MM.1S (cell line): ENCODE results near the gene NET1.

ENCODE experiments used
- DNase-seq: peaks from one replicate; pipeline ENCODE4 v3.0.0-alpha.2; 2015
- H2AFZ ChIP-seq: fragments of 300-600 bp; sonication (generic); 2 replicates; pipeline ENCODE4 v1.6.0; 2016; ENCODE audit warnings: antibody characterized with exemption, low read length
- H3F3A ChIP-seq: fragments of 300-600 bp; sonication (generic); 2 replicates; pipeline ENCODE4 v1.6.1; 2016; ENCODE audit warnings: mild to moderate bottlenecking, antibody characterized with exemption, low read length, moderate library complexity, mixed read lengths; ENCODE audit not compliant: insufficient read depth
- H3K27ac ChIP-seq: fragments of 300-600 bp; sonication (generic); 2 replicates; pipeline ENCODE4 v1.5.1; 2016; ENCODE audit warnings: mild to moderate bottlenecking, low read length
- H3K27me3 ChIP-seq: fragments of 300-600 bp; sonication (generic); replicated peaks from 2 replicates; pipeline ENCODE4 v1.6.0; 2016; ENCODE audit warnings: low read length; ENCODE audit not compliant: insufficient read depth
- H3K36me3 ChIP-seq: fragments of 300-600 bp; sonication (generic); replicated peaks from 2 replicates; pipeline ENCODE4 v1.6.1; 2016; ENCODE audit warnings: mild to moderate bottlenecking, low read length, mixed read lengths; ENCODE audit not compliant: insufficient read depth
- H3K4me1 ChIP-seq: fragments of 300-600 bp; sonication (generic); 2 replicates; pipeline ENCODE4 v1.6.1; 2016; ENCODE audit warnings: low read length, mixed read lengths
- H3K4me2 ChIP-seq: fragments of 300-600 bp; sonication (generic); 2 replicates; pipeline ENCODE4 v1.6.0; 2016; ENCODE audit warnings: low read depth, low read length
- H3K4me3 ChIP-seq: fragments of 300-600 bp; sonication (generic); 2 replicates; pipeline ENCODE4 v1.5.1; 2016; ENCODE audit warnings: low read length, mixed read lengths
- H3K79me2 ChIP-seq: fragments of 300-600 bp; sonication (generic); 2 replicates; pipeline ENCODE4 v1.6.1; 2016; ENCODE audit warnings: mixed run types, low read length, mixed read lengths
- H3K9ac ChIP-seq: fragments of 300-600 bp; sonication (generic); 2 replicates; pipeline ENCODE4 v1.6.1; 2016; ENCODE audit warnings: low read length, mixed read lengths
- H3K9me2 ChIP-seq: fragments of 300-600 bp; sonication (generic); replicated peaks from 2 replicates; pipeline ENCODE4 v1.6.1; 2016; ENCODE audit warnings: mild to moderate bottlenecking, low read length, mixed read lengths; ENCODE audit not compliant: insufficient read depth
- H3K9me3 ChIP-seq: fragments of 300-600 bp; sonication (generic); replicated peaks from 2 replicates; pipeline ENCODE4 v1.6.1; 2016; ENCODE audit warnings: mild to moderate bottlenecking, low read length, mixed read lengths; ENCODE audit not compliant: insufficient read depth
- H4K20me1 ChIP-seq: fragments of 300-600 bp; sonication (generic); 2 replicates; pipeline ENCODE4 v1.6.1; 2016; ENCODE audit warnings: mild to moderate bottlenecking, low read length, moderate library complexity, mixed read lengths; ENCODE audit not compliant: insufficient read depth
- CTCF ChIP-seq: fragments of 300-600 bp; sonication (generic); IDR thresholded peaks from 2 replicates; pipeline ENCODE4 v1.5.1; 2016; ENCODE audit warnings: antibody characterized with exemption, low read length, mixed read lengths
- EZH2 ChIP-seq: fragments of 300-600 bp; sonication (generic); optimal IDR thresholded peaks from 2 replicates; pipeline ENCODE3; 2017; ENCODE audit warnings: low read depth, mild to moderate bottlenecking, antibody characterized with exemption, low read length, mixed read lengths
- EZH2phosphoT487 ChIP-seq: fragments of 300-600 bp; sonication (generic); IDR thresholded peaks from 2 replicates; pipeline ENCODE4 v1.6.1; 2018; ENCODE audit warnings: antibody characterized with exemption, low read length

The NET1 gene

GRCh38 chr10:5494611-5495010 is 82.3 kb downstream of the NET1 start:
- Histone ChIP-seq H3K4me2 (no peak overlapping the region), H3F3A (no peaks in the 10 kb centered on the region), H3K27ac (no peak overlapping the region), H3K9me3 (no peaks in the 10 kb centered on the region), H4K20me1 (no peaks in the 10 kb centered on the region), H3K36me3 (no peaks in the 10 kb centered on the region), H3K9me2 (no peaks in the 10 kb centered on the region), H3K4me1 (no peaks in the 10 kb centered on the region), H3K27me3 (peaks cover 7% of the 10 kb centered on the region; the same call in 1 of the 2 replicates), H3K9ac (no peak overlapping the region), H3K79me2 (no peaks in the 10 kb centered on the region), H3K4me3 (no peak overlapping the region), H2AFZ (no peak overlapping the region)
- no peak for TF ChIP-seq CTCF
- no peak for TF ChIP-seq EZH2
- TF ChIP-seq EZH2phosphoT487: no peak
- no peak for DNase-seq

GRCh38 chr10:5496261-5497250 is 84.2 kb downstream of the NET1 start:
- Histone ChIP-seq H3K36me3 (no peaks in the 10 kb centered on the region), H3K9me2 (no peaks in the 10 kb centered on the region), H2AFZ (no peak overlapping the region), H3K4me1 (no peaks in the 10 kb centered on the region), H3K79me2 (no peaks in the 10 kb centered on the region), H3K4me2 (no peak overlapping the region), H3K9me3 (no peaks in the 10 kb centered on the region), H3K27me3 (peaks cover 19% of the 10 kb centered on the region), H3K4me3 (no peak overlapping the region), H3K27ac (no peak overlapping the region), H4K20me1 (no peaks in the 10 kb centered on the region), H3K9ac (no peak overlapping the region), H3F3A (no peaks in the 10 kb centered on the region)
- DNase-seq: no peak
- TF ChIP-seq EZH2: no peak
- no peak for TF ChIP-seq EZH2phosphoT487
- no peak for TF ChIP-seq CTCF

GRCh38 chr10:5497289-5497688 is 84.9 kb downstream of the NET1 start:
- Histone ChIP-seq H3K4me2 (no peak overlapping the region), H3K9me3 (no peaks in the 10 kb centered on the region), H3K79me2 (no peaks in the 10 kb centered on the region), H3K9me2 (no peaks in the 10 kb centered on the region), H3K4me3 (no peak overlapping the region), H2AFZ (no peak overlapping the region), H4K20me1 (no peaks in the 10 kb centered on the region), H3K4me1 (no peaks in the 10 kb centered on the region), H3F3A (no peaks in the 10 kb centered on the region), H3K9ac (no peak overlapping the region), H3K27ac (no peak overlapping the region), H3K36me3 (no peaks in the 10 kb centered on the region), H3K27me3 (peaks cover 19% of the 10 kb centered on the region)
- TF ChIP-seq CTCF: no peak
- no peak for DNase-seq
